ENCODE data around the gene ORC5. TPM values are rescaled to one million over a fixed set of nuclear protein-coding genes. Genes with fewer than 3 reads are reported as not detected.

The ORC5 gene
- total and polyA plus RNA-seq, 2 experiments from 2014 or later, result 10.9 to 89.0 TPM

DNA sequence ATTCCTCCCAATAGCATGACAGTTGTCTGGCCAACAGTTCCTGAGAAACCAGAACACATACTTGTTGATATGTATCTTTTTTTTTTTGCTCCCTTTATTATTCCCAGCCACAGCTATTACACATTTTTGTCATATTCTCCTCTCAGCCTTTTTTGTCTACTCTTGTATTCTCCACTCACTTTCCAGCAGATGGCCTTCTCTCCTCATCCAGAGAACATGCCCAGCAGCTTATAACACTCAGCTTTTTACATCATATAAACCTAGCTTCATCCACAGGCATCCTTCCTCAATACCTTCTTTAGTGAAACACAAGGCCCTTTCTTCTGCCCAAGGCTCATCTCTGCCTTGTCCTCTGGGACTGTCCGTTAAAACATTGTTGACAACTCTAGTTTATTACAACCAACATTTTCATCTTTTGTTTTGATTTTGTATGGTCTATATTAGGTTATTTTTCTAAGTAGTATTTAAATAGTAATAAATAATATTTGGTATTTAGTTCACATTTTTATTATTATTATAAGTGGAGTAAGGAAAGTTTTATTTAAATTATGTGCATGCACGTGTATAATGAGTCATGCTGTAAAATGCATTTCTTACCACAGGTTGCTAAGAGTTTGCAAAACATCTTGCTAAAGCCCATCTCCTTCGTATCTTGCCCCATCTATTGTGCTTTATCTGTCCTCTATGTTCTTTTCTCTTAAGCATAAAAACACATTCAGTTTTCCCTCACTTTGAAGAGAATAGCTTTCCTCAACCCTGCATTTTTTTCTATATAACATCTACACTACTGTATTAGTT is 101.5 kb downstream of the ORC5 start:
- DNase-seq (ENCODE audit: low spot score), result no peak
- no peak overlapping the region for H3K4me3 ChIP-seq
- H3K9me2 ChIP-seq (ENCODE audit: insufficient read depth), result no peaks in the 10 kb centered on the region
- H3K27ac Mint-ChIP-seq, result no peak overlapping the region
- H3K4me1 Mint-ChIP-seq, result peaks cover 6% of the 10 kb centered on the region
- H3K4me1 ChIP-seq (ENCODE audit: insufficient read depth), result no peaks in the 10 kb centered on the region; the same call in 1 of the 2 replicates
- H3K4me2 ChIP-seq, result no peak overlapping the region
- peaks cover 2% of the 10 kb centered on the region for H3K27me3 Mint-ChIP-seq (ENCODE audit: insufficient read depth, low read depth, poor library complexity)
- no peaks in the 10 kb centered on the region for H3K27me3 ChIP-seq (ENCODE audit: insufficient read depth)
- H2AFZ ChIP-seq, result no peak overlapping the region
- no peaks in the 10 kb centered on the region for H4K20me1 ChIP-seq (replicated peaks; ENCODE audit: insufficient read depth)
- H3K36me3 ChIP-seq (ENCODE audit: insufficient read depth), result no peaks in the 10 kb centered on the region
- TF ChIP-seq, protein P1, sequence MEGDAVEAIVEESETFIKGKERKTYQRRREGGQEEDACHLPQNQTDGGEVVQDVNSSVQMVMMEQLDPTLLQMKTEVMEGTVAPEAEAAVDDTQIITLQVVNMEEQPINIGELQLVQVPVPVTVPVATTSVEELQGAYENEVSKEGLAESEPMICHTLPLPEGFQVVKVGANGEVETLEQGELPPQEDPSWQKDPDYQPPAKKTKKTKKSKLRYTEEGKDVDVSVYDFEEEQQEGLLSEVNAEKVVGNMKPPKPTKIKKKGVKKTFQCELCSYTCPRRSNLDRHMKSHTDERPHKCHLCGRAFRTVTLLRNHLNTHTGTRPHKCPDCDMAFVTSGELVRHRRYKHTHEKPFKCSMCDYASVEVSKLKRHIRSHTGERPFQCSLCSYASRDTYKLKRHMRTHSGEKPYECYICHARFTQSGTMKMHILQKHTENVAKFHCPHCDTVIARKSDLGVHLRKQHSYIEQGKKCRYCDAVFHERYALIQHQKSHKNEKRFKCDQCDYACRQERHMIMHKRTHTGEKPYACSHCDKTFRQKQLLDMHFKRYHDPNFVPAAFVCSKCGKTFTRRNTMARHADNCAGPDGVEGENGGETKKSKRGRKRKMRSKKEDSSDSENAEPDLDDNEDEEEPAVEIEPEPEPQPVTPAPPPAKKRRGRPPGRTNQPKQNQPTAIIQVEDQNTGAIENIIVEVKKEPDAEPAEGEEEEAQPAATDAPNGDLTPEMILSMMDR (conservative IDR thresholded peaks at IDR 0.05; ENCODE audit: low read depth in 2 of 2), result peak in 1 of 2 experiments; percentile 29; a peak in 1 of 4 replicates
- TF ChIP-seq, protein P2, sequence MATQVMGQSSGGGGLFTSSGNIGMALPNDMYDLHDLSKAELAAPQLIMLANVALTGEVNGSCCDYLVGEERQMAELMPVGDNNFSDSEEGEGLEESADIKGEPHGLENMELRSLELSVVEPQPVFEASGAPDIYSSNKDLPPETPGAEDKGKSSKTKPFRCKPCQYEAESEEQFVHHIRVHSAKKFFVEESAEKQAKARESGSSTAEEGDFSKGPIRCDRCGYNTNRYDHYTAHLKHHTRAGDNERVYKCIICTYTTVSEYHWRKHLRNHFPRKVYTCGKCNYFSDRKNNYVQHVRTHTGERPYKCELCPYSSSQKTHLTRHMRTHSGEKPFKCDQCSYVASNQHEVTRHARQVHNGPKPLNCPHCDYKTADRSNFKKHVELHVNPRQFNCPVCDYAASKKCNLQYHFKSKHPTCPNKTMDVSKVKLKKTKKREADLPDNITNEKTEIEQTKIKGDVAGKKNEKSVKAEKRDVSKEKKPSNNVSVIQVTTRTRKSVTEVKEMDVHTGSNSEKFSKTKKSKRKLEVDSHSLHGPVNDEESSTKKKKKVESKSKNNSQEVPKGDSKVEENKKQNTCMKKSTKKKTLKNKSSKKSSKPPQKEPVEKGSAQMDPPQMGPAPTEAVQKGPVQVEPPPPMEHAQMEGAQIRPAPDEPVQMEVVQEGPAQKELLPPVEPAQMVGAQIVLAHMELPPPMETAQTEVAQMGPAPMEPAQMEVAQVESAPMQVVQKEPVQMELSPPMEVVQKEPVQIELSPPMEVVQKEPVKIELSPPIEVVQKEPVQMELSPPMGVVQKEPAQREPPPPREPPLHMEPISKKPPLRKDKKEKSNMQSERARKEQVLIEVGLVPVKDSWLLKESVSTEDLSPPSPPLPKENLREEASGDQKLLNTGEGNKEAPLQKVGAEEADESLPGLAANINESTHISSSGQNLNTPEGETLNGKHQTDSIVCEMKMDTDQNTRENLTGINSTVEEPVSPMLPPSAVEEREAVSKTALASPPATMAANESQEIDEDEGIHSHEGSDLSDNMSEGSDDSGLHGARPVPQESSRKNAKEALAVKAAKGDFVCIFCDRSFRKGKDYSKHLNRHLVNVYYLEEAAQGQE (IDR thresholded peaks at IDR 0.05; ENCODE audit: unreplicated experiment), result no peak
- H3K79me2 ChIP-seq (replicated peaks; ENCODE audit: insufficient read depth), result no peaks in the 10 kb centered on the region
- H3F3A ChIP-seq (replicated peaks; ENCODE audit: low read depth), result no peaks in the 10 kb centered on the region
- H3K4me3 Mint-ChIP-seq, result no peak overlapping the region
- no peak for ATAC-seq
- H3K27ac ChIP-seq (ENCODE audit: low read depth), result no peak overlapping the region
- H3K9me3 Mint-ChIP-seq, result no peaks in the 10 kb centered on the region
- no peaks in the 10 kb centered on the region for H3K36me3 Mint-ChIP-seq (ENCODE audit: low read depth)

DNA sequence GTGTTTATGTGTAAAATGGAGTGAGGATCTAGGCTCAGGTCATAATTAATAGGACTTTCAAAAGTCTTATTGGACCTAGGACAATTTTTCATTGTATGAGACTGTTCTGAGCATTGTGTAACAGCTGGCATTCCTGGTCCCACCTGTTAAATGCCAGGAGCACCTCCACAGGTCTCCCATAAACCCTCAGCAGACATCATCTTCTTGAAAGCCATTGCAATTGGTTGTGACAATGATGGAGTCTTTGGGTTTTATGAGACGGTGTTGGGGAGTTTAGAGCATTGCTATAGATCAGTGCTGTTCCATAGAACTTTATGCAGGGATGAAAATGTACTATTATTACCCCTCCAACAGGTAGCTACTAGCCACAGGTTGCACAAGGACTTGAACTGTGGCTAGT is 108.9 kb downstream of the ORC5 start:
- Histone ChIP-seq H3K27ac (ENCODE audit: low read depth) (no peak overlapping the region), H2AFZ (no peak overlapping the region), H3K4me1 (ENCODE audit: insufficient read depth) (peaks cover 7% of the 10 kb centered on the region), H3K4me2 (no peak overlapping the region), H3K9me2 (ENCODE audit: insufficient read depth) (peaks cover 18% of the 10 kb centered on the region), H3K79me2 (replicated peaks; ENCODE audit: insufficient read depth) (no peaks in the 10 kb centered on the region), H3K36me3 (ENCODE audit: insufficient read depth) (no peaks in the 10 kb centered on the region), H4K20me1 (replicated peaks; ENCODE audit: insufficient read depth) (no peaks in the 10 kb centered on the region), H3F3A (replicated peaks; ENCODE audit: low read depth) (no peaks in the 10 kb centered on the region), H3K4me3 (no peak overlapping the region), H3K27me3 (ENCODE audit: insufficient read depth) (no peaks in the 10 kb centered on the region)
- DNase-seq (ENCODE audit: low spot score) (no peak), ATAC-seq (no peak)
- Mint-ChIP-seq H3K27me3 (ENCODE audit: insufficient read depth, low read depth, poor library complexity) (peaks cover 7% of the 10 kb centered on the region), H3K4me1 (peaks cover 12% of the 10 kb centered on the region), H3K9me3 (no peaks in the 10 kb centered on the region), H3K27ac (no peak overlapping the region), H3K36me3 (ENCODE audit: low read depth) (no peaks in the 10 kb centered on the region), H3K4me3 (no peak overlapping the region)
- no peak for TF ChIP-seq CREB1 (CRISPR knock-in tag; IDR thresholded peaks at IDR 0.05; ENCODE audit: low read depth)
- no peak for TF ChIP-seq STAT1 (IDR thresholded peaks at IDR 0.05; ENCODE audit: unreplicated experiment)
- TF ChIP-seq, protein P3, sequence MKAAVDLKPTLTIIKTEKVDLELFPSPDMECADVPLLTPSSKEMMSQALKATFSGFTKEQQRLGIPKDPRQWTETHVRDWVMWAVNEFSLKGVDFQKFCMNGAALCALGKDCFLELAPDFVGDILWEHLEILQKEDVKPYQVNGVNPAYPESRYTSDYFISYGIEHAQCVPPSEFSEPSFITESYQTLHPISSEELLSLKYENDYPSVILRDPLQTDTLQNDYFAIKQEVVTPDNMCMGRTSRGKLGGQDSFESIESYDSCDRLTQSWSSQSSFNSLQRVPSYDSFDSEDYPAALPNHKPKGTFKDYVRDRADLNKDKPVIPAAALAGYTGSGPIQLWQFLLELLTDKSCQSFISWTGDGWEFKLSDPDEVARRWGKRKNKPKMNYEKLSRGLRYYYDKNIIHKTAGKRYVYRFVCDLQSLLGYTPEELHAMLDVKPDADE (IDR thresholded peaks at IDR 0.05), result no peak
- TF ChIP-seq EZH2phosphoT487 (IDR thresholded peaks at IDR 0.05; ENCODE audit: unreplicated experiment), result no peak
- TF ChIP-seq, protein P1 (conservative IDR thresholded peaks at IDR 0.05; ENCODE audit: low read depth in 2 of 2), result no peak
- TF ChIP-seq EZH2 (IDR thresholded peaks at IDR 0.05; ENCODE audit: low read depth, unreplicated experiment), result no peak
